Spleen (tissue), 7 donors: ENCODE data around the gene CACNG5.

Experiments used
- POLR2A ChIP-seq, 3 donors: fragments of 450-650 bp; IDR thresholded peaks; one replicate each; pipeline ENCODE4 v1.5.1; 2017; ENCODE audit warnings: antibody characterized with exemption in 3 of 3, mild to moderate bottlenecking in 1 of 3
- POLR2AphosphoS5 ChIP-seq, 3 donors: sonication (generic); formaldehyde crosslinking; IDR thresholded peaks; one replicate each; pipeline ENCODE4 v1.5.1; 2017; ENCODE audit warnings: antibody characterized with exemption in 3 of 3
- TF ChIP-seq, protein P1 (sequence below), 11 experiments: fragments of 200-600 bp in 7 of 11; fragments of 450-650 bp in 4 of 11; sonication (generic) in 4 of 11; IDR thresholded peaks in 8 of 11; conservative IDR thresholded peaks in 3 of 11; 1 replicate in 7 of 11; 2 replicates in 4 of 11; pipeline versions ENCODE4 v1.4.0 to v1.8.0; 2016 to 2021; ENCODE audit warnings: antibody characterized with exemption in 11 of 11, inconsistent platforms in 4 of 11, mild to moderate bottlenecking in 1 of 11
- donor health status: DM: no; HTN: no; CAD: no; lungs with moderate emphysema.
- donor health status: DM: no; HTN: no; CAD: no.
- donor health status: DM: no; HTN: no; CAD: no.

DNA sequence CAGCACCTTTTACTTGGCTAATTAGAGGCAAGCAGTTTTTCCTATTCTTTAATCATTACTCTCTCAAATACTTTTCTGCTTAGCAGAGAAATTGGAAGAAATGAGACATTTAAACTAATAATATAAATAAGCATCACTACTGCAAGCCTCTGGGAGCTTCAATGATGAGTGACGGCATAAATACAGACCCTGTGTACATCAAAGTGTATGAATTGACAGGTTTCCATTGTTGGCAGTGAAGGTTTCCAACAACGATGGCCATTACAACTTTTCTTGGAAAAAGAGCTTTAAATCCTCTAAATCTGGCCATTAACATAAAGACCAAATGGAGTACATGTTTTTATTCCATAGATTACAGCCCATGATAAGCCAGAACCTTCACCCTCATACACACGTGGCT is 39.4 kb upstream of the CACNG5 start:
- TF ChIP-seq, protein P1, sequence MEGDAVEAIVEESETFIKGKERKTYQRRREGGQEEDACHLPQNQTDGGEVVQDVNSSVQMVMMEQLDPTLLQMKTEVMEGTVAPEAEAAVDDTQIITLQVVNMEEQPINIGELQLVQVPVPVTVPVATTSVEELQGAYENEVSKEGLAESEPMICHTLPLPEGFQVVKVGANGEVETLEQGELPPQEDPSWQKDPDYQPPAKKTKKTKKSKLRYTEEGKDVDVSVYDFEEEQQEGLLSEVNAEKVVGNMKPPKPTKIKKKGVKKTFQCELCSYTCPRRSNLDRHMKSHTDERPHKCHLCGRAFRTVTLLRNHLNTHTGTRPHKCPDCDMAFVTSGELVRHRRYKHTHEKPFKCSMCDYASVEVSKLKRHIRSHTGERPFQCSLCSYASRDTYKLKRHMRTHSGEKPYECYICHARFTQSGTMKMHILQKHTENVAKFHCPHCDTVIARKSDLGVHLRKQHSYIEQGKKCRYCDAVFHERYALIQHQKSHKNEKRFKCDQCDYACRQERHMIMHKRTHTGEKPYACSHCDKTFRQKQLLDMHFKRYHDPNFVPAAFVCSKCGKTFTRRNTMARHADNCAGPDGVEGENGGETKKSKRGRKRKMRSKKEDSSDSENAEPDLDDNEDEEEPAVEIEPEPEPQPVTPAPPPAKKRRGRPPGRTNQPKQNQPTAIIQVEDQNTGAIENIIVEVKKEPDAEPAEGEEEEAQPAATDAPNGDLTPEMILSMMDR (IDR thresholded peaks at IDR 0.05 in 8 of 11, conservative IDR thresholded peaks at IDR 0.05 in 3 of 11) = no peak
- TF ChIP-seq POLR2A (IDR thresholded peaks at IDR 0.05) = no peak
- no peak for TF ChIP-seq POLR2AphosphoS5 (IDR thresholded peaks at IDR 0.05)
